A172 (cell line): Measurements from ENCODE around the gene ABCC4. TPM values are rescaled to one million over a fixed set of nuclear protein-coding genes. Genes with fewer than 3 reads are reported as not detected.

ENCODE experiments used
- DNase-seq: peaks from one replicate; pipeline ENCODE4 v3.0.0-alpha.2; 2015; ENCODE audit warnings: low spot score
- total RNA-seq: library from RNA; depleted of rRNA; stranded (reverse); fragments of >200 nt; shearing (Covaris generic); gene quantifications from 2 replicates; pipeline ENCODE4 v1.2.3, GENCODE V29; 2014

ABCC4 gene
- total RNA-seq, 1 experiment from 2014 or later = 45.7 TPM

- DNase-seq = no peak
Observed at GRCh38 chr13:95160112-95160906, 140.9 kb downstream of the ABCC4 start.

DNA sequence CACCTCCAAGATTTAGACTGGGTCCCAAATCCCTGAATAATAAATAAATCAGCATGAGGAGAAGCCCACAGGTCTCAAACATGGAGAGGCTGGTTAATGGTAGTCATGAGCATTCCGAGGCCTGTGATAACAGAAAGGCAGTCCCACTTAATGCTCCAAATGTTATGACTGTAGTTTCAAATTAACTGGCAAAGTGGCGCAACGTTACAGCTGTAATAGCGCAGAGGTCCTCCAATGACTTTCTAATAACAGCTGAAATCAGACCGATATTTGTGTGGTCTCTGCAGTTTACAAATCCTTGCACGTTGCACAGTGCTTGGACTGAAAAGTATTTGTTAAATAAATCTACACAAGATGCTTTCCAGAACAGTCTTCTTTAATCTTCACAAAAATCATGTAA is 141.8 kb downstream of the ABCC4 start:
- DNase-seq = no peak

DNA sequence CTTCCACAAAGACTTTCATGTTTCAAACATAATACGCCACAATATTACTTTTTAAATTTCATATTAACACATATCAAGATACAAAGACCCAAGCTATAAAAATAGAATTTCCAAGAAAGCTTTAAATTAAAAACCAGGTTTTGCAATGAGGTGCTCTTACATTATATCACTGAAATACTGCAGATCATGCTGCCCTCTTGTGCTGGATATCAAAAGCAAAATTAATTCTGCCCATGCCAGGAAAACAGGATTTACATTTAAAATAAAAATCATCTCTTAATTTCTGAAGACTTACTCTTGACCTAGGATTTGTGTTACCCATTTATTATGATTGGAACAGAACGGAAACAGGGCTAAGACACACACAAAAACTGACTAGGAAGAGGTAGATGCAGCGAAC is 145.0 kb downstream of the ABCC4 start:
- DNase-seq = peak; percentile 8

GRCh38 chr13:95155504-95155903 is 145.7 kb downstream of the ABCC4 start:
- DNase-seq = no peak

DNA sequence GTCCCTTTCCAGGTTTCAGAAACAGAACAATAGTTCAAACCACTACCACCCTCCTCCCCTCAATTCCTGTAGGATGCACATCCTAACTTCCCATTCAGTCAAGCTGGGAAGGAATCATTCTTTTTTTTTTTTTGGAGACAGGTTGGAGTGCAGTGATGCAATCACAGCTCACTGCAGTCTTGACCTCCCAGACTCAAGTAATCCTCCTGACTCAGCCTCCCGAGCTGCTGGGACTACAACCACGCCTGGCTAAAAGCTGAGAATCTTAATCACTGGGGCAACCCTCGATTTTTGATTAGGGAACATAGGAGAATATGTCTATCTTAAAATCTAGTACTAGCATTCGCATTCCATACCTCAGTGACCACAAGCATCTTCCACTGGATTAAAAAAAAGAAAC is 146.2 kb downstream of the ABCC4 start:
- DNase-seq = no peak

GRCh38 chr13:95154413-95154886 is 146.8 kb downstream of the ABCC4 start:
- DNase-seq = no peak

GRCh38 chr13:95153647-95154412 is 147.4 kb downstream of the ABCC4 start:
- DNase-seq = no peak

DNA sequence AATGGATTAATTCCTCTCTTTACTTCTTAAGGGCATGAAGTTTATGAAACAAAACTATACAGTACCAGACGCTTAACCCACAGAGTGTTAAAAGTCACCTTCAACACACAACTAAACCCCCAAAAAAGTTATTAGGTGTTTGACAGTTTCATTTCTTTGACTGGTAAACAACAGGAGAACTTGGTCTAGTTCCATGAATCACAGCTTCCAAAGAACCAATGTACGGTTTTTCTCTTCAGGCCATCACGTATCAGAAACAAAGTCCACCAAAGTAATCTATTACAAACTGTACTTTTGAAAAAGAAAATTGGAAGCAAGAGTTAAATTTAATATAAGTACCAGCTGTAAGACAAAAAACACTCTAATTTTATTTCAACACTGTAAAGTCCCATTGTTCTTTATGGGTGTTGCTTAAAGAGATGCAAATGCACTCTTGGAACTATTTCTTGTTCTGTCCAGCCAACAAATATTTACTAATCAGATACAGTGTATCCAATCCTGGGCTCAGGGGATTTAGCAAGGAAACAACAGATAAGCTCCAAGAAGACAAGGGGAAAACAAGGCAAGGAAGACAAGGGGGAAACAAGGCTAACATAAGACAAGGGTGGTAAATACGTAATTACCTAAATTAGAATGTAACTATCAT is 149.2 kb downstream of the ABCC4 start:
- DNase-seq = no peak

DNA sequence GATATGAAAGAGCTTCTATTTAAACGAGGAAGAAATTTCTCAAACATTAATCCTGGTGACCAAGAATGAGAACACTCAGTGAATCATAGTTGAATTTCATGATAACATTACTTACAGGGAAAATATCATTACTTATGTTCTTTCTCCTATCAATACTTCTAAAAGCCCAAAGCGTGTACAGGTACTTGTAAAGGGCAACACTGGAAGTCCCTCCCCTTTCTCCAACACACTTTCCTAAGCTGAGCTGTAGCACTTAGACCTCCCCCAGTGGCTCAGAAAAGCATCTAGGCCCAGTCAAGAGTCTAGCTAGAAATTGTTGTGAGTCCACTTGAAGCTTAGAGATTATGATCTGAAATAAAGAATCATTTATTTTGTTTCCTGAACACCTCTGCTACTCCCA is 150.7 kb downstream of the ABCC4 start:
- no peak for DNase-seq

DNA sequence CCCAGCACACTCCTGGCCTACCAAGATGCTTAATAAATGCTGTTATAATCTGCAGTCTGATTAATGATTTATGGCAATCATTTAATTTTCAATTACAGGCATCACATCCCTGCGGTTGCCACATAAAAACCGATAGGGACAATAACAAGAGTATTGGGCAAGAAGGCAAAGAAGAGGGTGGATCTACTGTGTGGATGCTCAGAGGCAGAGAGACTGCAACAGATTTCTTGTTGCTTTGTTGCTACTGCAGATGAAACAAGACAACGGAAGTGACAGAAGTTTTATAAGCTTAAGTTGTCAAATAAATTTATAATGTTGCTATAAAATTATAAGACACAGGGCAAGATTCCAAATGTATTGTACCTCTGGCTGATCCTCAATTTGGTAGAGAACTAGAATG is 154.8 kb downstream of the ABCC4 start:
- DNase-seq = no peak

DNA sequence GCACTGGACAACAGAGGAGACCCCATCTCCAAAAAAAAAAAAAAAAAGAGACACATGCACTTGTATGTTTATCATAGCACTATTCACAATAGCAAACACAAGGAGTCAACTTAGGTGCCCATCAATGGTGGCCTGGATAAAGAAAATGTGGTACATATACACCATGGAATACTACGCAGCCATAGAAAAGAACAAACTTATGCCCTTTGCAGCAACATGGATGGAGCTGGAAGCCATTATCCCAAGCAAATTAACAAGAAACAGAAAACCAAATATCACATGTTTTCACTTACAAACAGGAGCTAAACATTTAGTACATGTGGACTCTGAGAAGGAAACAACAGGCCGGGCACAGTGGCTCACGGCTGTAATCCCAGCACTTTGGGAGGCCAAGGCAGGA is 155.7 kb downstream of the ABCC4 start:
- no peak for DNase-seq

GRCh38 chr13:95140502-95140901 is 160.7 kb downstream of the ABCC4 start:
- DNase-seq = no peak

DNA sequence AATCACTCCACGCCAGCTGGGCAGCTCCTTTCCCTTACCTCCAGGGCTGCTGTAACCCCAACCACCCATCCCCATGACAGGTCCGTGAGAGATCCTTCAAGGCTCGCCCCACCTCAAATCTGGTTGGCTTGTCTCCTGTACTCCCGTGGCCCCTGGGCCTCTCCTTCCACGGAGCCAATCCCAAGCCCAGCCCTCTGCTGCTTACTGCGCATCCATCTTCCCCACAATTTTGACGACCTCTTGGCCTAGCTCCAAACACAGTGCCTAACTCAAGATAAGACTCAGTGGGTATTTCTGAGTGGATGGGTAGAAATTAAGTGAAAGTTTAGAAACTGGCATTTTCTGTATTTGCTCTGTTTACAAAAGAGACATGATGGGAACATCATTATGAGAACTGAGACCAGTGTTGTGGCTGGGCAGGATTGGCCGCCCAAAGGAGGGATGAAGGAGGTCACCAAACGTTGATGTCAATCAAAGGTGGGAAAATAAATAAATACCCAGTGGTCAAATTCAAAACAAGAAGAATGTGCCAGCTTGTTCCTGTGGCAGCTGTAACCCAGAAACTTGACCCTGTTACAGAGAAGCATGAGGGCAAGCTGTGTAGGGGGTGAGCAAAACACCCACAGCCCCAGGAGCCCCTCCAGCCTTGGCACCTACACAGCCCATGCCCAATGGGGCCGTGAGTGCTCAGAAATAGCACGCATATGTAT is 162.2 kb downstream of the ABCC4 start:
- DNase-seq = no peak

DNA sequence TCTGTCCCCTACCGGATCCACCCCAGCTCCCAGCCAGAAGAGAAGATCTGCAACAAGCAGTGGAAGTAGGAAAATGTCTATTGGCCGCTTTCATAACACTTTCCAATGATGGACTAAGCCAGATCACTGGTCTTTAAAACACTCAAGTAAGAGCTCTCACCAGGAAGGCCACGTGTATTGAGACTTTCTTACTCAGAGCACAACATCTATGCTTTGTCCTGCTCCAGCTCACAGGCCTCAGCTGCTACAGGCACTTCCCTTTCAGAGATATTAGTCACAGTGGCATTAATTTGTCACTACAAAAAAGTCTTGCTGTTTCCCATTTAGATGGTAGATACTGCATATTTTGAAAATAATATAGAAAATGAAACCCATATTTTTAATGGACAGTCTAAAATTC is 164.2 kb downstream of the ABCC4 start:
- DNase-seq = no peak

DNA sequence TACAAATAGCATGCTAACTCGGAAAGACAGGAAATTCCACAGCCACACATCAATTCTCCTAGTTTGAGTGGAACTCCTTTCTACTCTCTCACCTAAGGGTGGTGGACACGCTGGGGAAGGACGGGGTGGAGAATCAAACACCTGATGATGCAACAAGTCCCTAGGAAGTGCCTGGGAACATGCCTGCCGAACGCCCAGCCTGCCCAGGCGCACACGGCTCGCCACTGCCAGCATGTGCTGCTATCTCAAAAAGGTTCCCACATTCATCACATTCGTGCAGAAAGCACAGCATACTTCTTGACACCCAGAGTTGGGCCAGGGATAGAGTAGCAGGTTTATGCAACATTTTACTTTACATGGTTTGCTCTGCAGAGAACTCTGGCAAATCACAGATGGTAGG is 164.6 kb downstream of the ABCC4 start:
- DNase-seq = no peak

GRCh38 chr13:95133498-95133897 is 167.8 kb downstream of the ABCC4 start:
- DNase-seq = no peak

- DNase-seq = no peak
Observed at GRCh38 chr13:95129004-95129403, 172.2 kb downstream of the ABCC4 start.

- DNase-seq = peak; percentile 36
Observed at GRCh38 chr13:95128045-95128643, 173.1 kb downstream of the ABCC4 start.

- DNase-seq = no peak
Observed at GRCh38 chr13:95124959-95125358, 176.3 kb downstream of the ABCC4 start.

GRCh38 chr13:95123726-95124125 is 177.5 kb downstream of the ABCC4 start:
- no peak for DNase-seq

- no peak for DNase-seq
Observed at GRCh38 chr13:95122063-95122462, 179.2 kb downstream of the ABCC4 start.

- no peak for DNase-seq
Observed at GRCh38 chr13:95121516-95121915, 179.7 kb downstream of the ABCC4 start.
